ENCODE results near the gene EEIG1. TPM values are rescaled to one million over a fixed set of nuclear protein-coding genes. Genes with fewer than 3 reads are reported as not detected.

The EEIG1 gene
- total RNA-seq, 1 donor from 2014 or later = 44.7 TPM

GRCh38 chr9:127934248-127934647 is 46.5 kb downstream of the EEIG1 start:
- TF ChIP-seq, protein P1, sequence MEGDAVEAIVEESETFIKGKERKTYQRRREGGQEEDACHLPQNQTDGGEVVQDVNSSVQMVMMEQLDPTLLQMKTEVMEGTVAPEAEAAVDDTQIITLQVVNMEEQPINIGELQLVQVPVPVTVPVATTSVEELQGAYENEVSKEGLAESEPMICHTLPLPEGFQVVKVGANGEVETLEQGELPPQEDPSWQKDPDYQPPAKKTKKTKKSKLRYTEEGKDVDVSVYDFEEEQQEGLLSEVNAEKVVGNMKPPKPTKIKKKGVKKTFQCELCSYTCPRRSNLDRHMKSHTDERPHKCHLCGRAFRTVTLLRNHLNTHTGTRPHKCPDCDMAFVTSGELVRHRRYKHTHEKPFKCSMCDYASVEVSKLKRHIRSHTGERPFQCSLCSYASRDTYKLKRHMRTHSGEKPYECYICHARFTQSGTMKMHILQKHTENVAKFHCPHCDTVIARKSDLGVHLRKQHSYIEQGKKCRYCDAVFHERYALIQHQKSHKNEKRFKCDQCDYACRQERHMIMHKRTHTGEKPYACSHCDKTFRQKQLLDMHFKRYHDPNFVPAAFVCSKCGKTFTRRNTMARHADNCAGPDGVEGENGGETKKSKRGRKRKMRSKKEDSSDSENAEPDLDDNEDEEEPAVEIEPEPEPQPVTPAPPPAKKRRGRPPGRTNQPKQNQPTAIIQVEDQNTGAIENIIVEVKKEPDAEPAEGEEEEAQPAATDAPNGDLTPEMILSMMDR (IDR thresholded peaks at IDR 0.05) = no peak
- DNase-seq = no peak
- no peaks in the 10 kb centered on the region for H3K9me3 ChIP-seq
- H3K36me3 ChIP-seq = peaks cover 7% of the 10 kb centered on the region
- H3K4me3 ChIP-seq = no peak overlapping the region
- H3K27me3 ChIP-seq = no peaks in the 10 kb centered on the region
- ATAC-seq = no peak
- peaks cover 26% of the 10 kb centered on the region for H3K4me1 ChIP-seq
- H3K27ac ChIP-seq = no peak overlapping the region
- intact Hi-C loops (cut with DNase I) = no loop called here

- peaks cover 7% of the 10 kb centered on the region for H3K36me3 ChIP-seq
- no peaks in the 10 kb centered on the region for H3K9me3 ChIP-seq
- peak overlapping the region; percentile 55 for H3K4me3 ChIP-seq
- ATAC-seq = peak; percentile 72
- H3K4me1 ChIP-seq = peaks cover 36% of the 10 kb centered on the region
- TF ChIP-seq, protein P1 (IDR thresholded peaks at IDR 0.05) = no peak
- intact Hi-C loops (cut with DNase I) = no loop called here
- DNase-seq = no peak
- peak overlapping the region; percentile 78 for H3K27ac ChIP-seq
- H3K27me3 ChIP-seq = peaks cover 11% of the 10 kb centered on the region
Measured at GRCh38 chr9:127931092-127931881, 49.5 kb downstream of the EEIG1 start.

Other genes with a start within 250 kb of the EEIG1 start
- gene TOR2A, start 245.7 kb downstream of the EEIG1 start, total RNA-seq = 17.3 TPM
- gene SH2D3C, start 202.3 kb downstream of the EEIG1 start, total RNA-seq = 85.3 TPM
- gene CDK9, start 195.0 kb downstream of the EEIG1 start, total RNA-seq = 99.1 TPM
- 68.9 TPM for gene FPGS, start 178.1 kb downstream of the EEIG1 start, total RNA-seq
- 322 TPM for gene ENG, start 126.3 kb downstream of the EEIG1 start, total RNA-seq
- 158 TPM for gene AK1, start 103.3 kb downstream of the EEIG1 start, total RNA-seq
- gene ST6GALNAC6, start 81.4 kb downstream of the EEIG1 start, total RNA-seq = 94.7 TPM
- gene ST6GALNAC4, start 63.9 kb downstream of the EEIG1 start, total RNA-seq = 58.8 TPM
- gene PIP5KL1, start 50.2 kb downstream of the EEIG1 start, total RNA-seq = 3.5 TPM
- gene DPM2, start 43.1 kb downstream of the EEIG1 start, total RNA-seq = 37.1 TPM
- gene NAIF1, start 86.3 kb upstream of the EEIG1 start, total RNA-seq = 11.8 TPM
- gene SLC25A25, start 87.2 kb upstream of the EEIG1 start, total RNA-seq = 34.7 TPM
- gene PTGES2, start 146.7 kb upstream of the EEIG1 start, total RNA-seq = 35.1 TPM
- 14.3 TPM for gene LCN2, start 168.5 kb upstream of the EEIG1 start, total RNA-seq
- 39.0 TPM for gene BBLN, start 179.3 kb upstream of the EEIG1 start, total RNA-seq
- 107 TPM for gene CIZ1, start 210.6 kb upstream of the EEIG1 start, total RNA-seq
- 5.2 TPM for gene DNM1, start 222.4 kb upstream of the EEIG1 start, total RNA-seq